Skeletal muscle cell (primary cell): ENCODE results near the gene BMP8B.
A peak's percentile ranks its signal among the peaks of the same experiment; 100 is the strongest.
"Not testable (repeated sequence)": the region's sequence is repeated elsewhere in the genome, so short reads cannot be mapped to it uniquely, and the experiment has no call there.

Source experiments
- DNase-seq: peaks from one replicate; pipeline ENCODE4 v3.0.0-alpha.2; 2010; ENCODE audit warnings: low read depth
- H3K4me3 ChIP-seq: 2 replicates; pipeline ENCODE4 v1.5.1; 2011; ENCODE audit warnings: low read depth, mild to moderate bottlenecking, control low read depth, low read length, moderate library complexity

The BMP8B gene

DNA sequence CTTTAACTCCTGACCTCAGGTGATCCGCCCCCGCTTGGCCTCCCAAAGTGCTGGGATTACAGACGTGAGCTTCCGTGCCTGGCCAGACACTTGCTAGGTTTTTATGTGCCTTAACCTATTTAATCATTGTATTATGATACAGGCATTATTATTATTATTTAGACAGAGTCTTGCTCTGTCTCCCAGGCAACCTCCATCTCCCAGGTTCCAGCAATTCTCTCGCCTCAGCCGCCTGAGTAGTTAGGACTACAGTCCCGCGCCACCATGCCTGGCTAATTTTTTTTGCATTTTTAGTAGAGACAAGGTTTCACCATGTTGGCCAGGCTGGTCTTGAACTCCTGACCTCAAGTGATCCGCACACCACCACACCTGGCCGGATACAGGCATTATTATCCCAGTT is 6.0 kb downstream of the BMP8B start:
- DNase-seq: not testable (repeated sequence)

DNA sequence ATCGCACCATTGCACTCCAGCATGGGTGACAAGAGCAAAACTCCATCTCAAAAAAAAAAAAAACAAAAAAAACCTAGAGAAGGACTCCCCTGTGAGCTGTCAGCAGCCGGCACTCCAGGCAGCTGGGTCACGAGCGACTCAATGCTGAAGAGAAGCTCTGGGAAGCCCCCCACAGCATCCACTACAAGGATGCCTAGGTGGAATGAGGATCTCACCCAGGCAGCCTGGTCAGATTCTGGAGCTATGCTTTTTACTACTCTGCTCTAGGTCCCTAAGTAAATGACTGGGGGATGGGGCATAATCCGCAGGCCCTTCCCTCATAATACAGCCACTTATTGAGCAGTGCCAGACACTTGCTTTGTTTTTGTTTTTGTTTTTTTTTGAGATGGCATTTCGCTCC is 6.6 kb downstream of the BMP8B start:
- H3K4me3 ChIP-seq: no peak overlapping the region
- no peak for DNase-seq

More for the DNA sequence above, 6.0 kb downstream of the BMP8B start:
- not testable (repeated sequence) for H3K4me3 ChIP-seq

DNA sequence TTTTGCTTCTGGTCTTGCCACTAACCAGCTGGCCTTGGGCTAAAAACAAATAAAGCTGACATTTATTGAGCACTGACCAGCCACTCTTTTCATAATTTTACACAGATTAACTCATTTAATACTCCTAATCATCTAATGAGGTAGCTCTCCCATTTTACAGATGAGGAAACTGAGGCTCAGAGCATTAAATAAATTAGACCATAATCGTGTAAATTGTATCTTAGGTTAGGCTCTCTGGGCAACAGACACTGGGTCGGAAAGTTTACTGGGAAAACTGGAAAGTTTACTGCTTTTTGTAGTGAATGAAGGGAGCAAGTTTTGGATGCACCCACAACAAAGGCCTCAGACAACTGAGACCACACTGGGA is 7.3 kb downstream of the BMP8B start:
- no peak for DNase-seq
- no peak overlapping the region for H3K4me3 ChIP-seq

DNA sequence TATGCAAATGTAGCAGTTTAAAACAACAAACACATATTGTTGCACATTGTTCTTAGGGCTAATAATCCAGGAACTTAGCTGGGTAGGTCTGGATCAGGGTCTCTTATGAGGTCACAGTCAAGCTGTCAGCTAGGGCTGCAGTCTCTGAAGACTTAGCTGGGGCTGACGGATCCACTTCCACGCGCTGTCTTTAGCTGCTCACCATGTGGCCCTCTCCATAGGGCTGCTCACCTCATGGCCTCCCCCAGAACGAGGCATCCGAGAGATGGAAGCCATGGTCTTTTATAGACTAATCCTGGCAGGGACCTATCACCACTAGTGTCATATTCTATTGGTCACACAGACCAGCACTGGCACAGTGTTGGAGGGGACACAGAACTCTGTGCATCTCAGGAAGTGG is 8.8 kb downstream of the BMP8B start:
- no peak overlapping the region for H3K4me3 ChIP-seq
- no peak for DNase-seq

DNA sequence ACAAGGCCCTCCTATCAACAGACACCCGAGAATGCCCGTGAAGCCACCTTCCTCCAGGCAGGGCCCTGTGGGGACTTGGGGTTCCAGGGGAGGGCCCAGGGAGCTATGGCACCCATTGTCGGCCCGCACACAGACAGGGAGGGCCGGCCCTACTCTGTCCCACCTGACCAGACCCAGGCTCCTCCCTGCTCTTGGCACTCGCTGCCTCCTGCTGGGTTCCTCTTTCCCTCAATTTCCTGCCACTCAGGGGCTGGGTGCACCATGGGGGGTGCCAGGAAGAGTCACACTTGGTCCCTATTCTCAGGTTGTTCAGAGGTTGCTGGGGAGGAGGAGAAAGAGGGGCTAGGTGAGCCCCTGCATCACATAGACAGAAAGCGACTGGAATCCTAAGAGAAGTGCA is 9.5 kb downstream of the BMP8B start:
- H3K4me3 ChIP-seq: no peak overlapping the region
- DNase-seq: no peak

DNA sequence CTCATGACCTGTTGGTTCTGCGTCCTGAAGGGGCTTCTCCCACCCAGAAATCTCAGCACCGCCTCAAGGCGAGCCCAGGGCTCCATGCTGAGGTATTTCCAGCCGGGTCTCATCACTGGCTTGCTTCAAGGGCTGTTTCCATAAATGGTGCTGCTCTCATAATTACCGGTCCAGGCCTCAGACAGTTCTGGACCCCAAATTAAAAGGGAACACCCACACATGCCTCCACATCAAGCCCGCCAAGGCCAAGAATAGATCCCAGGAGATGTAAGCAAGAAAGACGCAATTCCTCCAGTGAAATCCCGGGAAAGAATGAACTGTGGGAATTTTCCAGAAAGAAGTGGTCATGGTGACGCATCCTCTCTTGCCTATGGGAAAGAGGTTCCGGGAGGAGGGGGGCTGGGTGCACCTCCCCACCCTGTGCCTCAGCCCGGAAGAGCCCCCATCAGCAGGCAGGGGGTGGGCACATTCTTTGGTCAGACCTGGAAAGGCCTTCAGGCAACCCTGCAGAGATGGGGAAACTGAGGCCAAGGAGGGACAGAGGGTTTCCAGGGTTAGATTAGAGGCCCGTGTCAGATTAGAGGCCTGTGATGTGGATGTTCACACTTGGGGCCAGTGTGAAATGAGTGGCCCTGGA is 10.1 kb downstream of the BMP8B start:
- not testable (repeated sequence) for H3K4me3 ChIP-seq, DNase-seq

DNA sequence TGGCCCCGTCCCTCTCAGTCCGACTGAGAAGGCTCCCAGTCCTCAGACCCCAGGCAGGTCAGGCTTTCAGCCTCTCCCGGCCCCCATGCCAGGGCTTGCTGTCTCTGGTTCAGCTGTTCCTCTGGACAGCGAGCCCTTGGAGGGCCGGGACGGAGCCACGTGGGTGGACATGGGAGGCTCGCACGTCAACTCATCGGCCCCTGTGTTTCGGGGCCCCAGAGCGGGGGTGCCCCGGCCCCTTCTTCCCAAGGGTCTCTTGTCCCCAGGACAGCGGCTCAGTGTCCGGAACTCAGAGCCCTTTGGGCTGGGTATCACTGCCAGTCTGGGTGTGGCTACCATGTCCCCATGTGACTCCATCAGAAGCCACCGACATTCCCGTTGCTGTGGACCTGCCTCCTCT is 10.8 kb downstream of the BMP8B start:
- not testable (repeated sequence) for DNase-seq, H3K4me3 ChIP-seq

DNA sequence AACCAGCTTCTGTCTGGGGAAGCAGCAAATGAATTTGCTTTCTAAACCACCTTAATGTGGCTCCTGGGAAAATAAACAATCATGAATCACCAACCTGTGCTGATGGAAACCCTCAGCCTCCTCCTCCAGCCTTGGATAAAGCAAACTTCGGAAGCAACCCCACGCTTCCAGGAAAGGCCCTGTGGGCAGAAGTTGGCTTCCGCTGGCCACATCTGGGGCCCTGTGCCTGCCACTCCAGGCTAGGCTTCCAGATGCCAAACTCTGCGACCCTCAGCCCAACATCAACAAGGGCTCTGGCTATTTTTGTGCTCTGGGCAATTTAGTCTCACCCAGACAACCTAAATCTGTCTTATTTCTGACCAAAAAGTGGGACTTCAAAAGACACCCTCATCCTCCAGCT is 11.4 kb downstream of the BMP8B start:
- H3K4me3 ChIP-seq: no peak overlapping the region
- no peak for DNase-seq

DNA sequence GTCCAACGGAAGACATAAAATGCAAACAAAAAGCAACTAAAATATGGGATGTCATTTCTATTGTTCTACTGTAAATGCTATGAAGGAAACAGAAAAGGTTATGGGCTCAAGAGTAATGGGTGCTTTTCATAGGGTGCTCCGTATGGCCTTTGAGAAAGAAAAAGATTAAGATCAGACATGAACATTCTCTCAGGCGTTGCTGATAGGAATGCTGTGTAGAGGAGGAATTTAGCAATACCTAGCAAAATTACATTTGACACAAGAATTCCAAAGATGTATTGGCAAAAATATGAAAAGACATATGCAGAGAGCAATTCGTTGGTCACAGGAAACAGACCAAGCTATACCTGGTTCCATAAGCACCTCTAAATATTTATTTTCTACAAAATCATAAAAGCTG is 11.8 kb downstream of the BMP8B start:
- no peak for DNase-seq
- H3K4me3 ChIP-seq: no peak overlapping the region

DNA sequence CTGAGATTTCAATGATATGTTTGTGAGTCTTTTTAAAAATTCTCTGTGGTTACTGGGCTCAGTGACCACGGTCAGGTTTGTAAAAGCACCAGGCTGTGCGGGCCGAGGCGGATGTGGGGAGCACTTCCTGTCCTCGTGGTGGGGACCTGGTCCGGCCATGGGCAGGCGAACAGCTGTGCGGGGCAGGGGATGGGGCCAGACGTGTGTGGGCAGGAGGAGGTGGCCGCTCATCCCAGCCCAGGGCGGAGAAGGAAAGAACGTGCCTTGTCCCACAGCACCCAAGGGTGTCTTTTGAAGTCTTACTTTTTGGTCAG is 12.3 kb downstream of the BMP8B start:
- no peak for DNase-seq
- H3K4me3 ChIP-seq: no peak overlapping the region

DNA sequence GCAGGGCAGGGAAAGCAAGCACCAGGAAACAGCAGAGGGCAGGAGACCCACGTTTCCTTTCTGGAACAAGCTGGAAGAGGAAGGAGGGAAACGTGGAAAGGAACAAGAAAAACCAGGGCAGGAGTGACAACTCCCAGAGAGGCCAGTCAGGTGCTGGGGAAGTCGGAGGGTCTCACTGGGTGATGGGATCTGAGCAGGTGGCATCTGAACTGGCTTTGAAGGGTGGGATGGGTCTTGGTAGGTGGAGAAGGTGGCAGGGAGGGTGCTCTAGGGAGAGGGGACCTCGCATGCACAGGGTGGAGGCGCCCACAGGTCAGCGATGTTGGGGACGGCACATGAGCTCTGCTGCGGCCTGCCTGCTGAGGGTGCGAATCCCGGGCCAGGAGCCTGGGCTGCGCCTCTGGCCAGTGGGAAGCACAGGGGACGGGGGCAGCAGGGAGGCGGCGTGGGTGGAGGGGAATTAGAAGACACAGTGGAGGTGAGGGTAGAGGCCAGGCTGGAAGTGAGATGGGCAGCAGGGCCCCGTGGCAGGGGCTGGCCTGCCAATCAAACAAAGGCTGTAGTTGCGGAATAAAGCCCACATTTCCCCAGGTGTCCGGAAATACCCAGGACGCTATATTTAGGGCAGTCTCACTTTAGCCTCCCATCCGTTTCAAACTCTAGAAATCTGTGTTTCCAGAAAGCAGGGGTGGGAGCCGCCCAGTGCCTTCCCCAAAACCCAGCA is 12.8 kb downstream of the BMP8B start:
- H3K4me3 ChIP-seq: not testable (repeated sequence)

DNA sequence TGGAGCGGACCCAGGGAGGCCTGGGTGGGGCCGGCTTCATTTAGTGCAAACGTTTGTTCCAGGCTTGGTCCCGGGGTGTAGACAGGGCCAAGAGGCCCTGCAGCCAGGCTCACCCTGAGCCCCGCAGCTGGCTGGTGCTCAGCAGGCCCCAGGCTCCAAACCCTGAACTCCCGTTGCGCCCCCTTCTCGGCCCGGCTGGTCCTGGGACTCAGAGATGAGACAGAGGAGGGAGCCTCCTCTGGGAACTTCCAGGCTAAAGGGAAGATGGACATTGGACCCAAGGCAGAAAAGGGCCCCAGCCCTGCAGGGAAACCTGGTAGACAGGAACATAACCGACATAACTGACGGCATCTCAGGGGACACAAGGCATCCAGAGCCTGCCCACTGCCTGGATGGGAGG is 13.5 kb downstream of the BMP8B start:
- not testable (repeated sequence) for H3K4me3 ChIP-seq, DNase-seq

More for the DNA sequence above, 12.8 kb downstream of the BMP8B start:
- not testable (repeated sequence) for DNase-seq

DNA sequence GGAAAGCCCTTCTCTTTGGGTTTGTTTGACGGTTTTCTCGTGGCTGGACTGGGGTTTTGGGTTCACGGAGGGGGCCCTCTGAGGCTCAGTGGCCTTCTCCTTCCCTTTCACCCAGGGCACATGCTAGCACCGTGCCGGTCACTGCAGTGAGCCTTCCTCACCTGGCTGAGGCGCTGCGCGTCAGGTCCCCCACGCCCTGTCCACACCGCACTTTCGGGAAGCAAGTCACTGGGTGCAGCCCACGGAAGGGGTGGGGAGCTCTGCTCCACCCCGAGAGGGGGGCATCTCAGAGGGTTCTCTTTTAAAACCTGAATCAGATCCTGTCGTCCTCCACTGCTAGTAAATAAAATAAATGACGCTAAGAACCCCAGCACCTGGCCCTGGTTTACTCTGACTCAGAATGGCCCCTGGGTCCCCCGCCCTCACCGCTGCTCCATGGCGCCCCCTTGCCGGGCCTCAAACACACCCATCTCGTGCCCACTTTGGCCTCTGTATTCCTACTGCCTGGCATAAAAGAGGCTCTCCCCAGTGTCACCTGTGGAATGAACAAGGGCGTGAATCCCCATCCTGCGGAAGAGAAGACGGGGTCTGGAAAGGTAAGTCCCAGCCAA is 15.2 kb downstream of the BMP8B start:
- H3K4me3 ChIP-seq, DNase-seq: not testable (repeated sequence)

DNA sequence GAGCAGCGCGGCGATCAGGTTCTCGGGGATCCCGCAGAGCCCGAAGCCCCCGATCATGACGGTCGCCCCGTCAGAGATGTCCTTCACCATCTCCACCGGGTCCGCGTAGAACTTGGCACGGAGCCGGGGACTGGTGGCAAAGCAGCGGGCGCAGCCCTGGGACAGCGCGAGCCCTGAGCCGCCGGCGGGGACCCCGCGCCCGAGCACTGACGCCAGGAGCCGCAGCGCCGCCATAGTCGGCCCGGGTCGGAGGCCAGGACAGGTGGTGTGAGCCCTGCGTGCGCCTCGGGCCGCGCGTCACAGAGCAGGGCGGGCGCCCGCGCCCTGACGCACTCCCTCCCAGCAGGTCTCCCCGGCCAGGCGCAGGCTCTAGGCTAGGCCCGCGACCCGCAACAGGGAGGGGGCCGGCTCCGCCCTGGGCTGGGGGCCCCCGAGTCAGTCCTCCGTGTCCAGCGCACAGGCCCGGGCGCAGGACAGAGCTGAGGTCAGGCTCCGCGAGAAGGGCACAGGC is 17.6 kb downstream of the BMP8B start, which contains the start of gene OXCT2:
OXCT2 (minus strand) TSS at position 327 of the 511 bp plus-strand sequence; CDS start at position 234, 93 bp downstream.
- peak within 1 kb of the TSS; percentile 11 for H3K4me3 ChIP-seq
- not testable (repeated sequence) for DNase-seq

DNA sequence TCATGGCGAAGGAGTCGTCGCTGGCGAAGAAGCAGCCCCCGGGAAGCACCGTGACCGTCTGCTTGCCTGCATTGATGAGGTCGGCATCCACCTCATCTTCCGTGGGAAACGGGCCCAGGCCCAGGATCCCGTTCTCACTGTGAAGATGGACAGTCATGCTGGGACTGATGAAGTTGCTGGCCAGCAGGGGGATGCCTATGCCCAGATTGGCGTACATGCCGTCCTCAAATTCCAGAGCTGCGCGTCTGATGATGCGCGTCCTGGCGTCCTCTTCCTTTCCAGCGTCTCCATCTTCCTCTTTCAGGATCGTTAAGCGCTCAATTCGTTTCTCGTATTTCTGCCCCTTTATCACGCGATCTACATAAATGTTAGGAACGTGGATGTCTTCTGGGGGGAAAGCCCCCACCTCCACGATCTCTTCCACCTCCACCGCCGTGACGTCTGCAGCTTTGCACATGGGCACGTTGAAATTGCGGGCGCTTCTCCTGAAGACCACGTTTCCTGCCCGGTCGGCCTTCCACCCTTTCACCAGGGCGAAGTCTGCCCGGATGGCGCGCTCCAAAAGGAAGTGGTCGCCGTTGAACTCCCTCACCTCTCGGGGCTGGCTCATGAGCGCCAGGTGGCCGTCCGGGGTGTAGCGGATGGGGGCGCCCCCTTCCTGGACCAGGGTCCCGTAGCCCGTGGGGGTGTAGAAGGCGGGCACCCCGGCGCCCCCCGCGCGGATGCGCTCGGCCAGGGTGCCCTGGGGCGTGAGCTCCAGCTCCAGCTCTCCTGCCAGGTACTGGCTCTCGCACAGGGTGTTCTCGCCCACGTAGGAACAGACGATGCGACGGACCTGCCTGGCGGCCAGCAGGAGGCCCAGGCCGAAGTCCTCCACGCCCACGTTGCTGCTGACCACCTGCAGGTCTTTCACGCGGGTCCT is 18.3 kb downstream of the BMP8B start:
- H3K4me3 ChIP-seq: peak overlapping the region; percentile 11
- not testable (repeated sequence) for DNase-seq

DNA sequence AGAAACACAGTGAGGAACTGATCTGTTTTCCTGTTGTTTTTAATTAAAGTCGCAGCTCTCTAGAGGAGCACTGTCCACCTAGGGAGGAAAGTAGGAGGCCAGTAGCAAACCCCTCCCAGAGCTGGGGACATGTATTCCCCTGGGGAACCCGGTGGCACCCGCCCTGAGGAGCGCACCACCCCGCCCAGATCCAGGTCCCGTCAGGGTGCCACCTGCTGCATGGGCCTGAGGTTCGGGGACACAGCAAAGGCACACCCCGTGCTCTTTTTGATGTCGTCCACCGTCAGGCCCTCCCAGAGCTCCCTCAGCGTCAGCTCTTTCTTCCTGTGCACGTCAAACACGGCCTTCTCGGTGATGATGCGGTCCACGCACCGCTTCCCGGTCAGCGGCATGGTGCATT is 19.2 kb downstream of the BMP8B start:
- not testable (repeated sequence) for DNase-seq, H3K4me3 ChIP-seq

DNA sequence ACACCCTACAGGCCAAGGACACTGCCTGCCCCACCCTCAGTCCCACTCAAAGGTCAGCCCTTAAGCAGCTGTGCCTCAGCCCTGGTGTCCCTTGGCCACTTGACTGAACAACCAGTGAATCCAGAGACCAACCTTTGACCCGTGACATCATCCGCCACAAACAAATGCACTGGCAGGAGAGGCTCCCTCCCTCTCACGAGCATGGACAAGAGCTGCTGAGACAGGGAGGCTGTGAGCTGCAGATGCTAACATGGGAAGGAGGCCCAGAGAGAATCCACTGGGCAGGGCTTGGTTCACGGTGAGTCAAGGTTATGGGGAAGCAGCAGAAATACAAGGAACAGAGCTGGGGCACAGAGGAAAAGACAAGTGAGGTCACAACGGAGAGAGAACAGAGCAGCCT is 22.2 kb downstream of the BMP8B start:
- H3K4me3 ChIP-seq, DNase-seq: not testable (repeated sequence)

DNA sequence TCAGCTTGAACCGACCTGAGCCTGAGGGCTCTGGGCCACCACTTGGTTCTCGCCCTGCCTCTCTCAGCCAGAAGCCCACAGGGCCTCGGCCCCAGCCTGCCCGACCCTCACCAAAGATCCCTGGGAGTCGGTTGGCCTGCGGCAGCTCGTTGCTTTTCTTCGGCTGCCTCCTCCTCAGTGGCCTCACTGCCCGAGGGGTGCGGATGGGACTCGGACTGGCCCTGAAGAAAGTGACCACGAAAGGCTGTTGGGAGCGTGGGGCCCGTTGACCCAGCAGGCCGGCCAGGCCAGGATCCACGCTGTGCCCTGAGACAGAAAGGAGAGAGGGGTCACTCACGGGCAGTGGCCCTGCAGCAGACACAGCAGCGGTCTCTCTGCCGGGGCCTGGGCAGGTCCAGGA is 24.2 kb downstream of the BMP8B start:
- not testable (repeated sequence) for DNase-seq, H3K4me3 ChIP-seq

DNA sequence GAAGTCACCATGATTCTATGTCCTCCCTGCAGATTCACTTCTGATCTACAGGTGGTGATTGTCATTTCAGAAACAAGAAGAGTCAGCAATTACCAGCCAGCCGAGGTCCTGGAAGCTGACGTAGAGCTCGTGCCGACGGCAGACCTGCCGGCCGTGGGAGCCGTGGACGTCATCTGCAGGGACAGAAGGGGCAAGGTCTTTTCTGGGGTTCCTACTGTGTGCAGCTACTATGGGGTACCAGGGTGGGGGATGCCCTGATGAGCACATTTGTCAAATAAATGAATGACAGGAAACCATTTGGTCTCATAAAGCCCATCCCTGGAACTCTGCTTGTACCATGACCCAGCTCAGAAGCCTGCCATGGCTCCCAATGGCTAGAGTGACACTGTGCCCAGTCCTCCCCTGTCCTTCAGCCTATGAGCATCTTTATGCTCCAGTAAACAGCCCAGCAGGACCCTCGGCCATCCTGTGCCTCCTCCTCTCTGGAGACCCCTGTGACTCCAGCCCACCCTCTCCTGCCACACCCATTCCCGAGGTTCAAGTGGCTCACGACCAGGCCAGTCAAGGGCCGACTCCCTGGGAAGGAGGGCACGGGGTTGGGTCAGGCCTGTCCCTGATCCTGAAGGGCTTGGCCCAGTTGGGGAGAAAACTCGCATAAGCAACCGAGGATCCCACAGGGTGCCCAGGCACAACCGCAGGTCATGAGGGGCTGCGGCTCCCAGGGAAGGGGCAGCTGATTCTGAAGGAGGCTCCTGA is 24.9 kb downstream of the BMP8B start:
- not testable (repeated sequence) for DNase-seq, H3K4me3 ChIP-seq
